PFSK-1 (cell line): ENCODE measurements around the gene LAMC3.

Experiments
- FOXP2 ChIP-seq: optimal IDR thresholded peaks from 2 replicates; pipeline ENCODE3; 2011; ENCODE audit warnings: borderline replicate concordance, control low read depth, inconsistent platforms; ENCODE audit not compliant: insufficient read depth; ENCODE audit errors: extremely low read length, extremely low read depth
- POLR2AphosphoS5 ChIP-seq: IDR thresholded peaks from 2 replicates; pipeline ENCODE4 v1.6.1; 2012; ENCODE audit warnings: low read depth, mild to moderate bottlenecking, control low read depth, low read length, moderate library complexity
- REST ChIP-seq, 2 experiments: IDR thresholded peaks; 2 replicates each; pipeline versions ENCODE4 v1.6.1 to v1.8.0; 2011 to 2012; ENCODE audit warnings: low read depth in 2 of 2, low read length in 2 of 2, control low read depth in 1 of 2, inconsistent platforms in 1 of 2, mild to moderate bottlenecking in 1 of 2, moderate library complexity in 1 of 2; ENCODE audit not compliant: insufficient read depth in 1 of 2
- SIN3A ChIP-seq: IDR thresholded peaks from 2 replicates; pipeline ENCODE4 v1.6.1; 2012; ENCODE audit warnings: mild to moderate bottlenecking, low read length, moderate library complexity, borderline replicate concordance; ENCODE audit not compliant: insufficient read depth
- TAF1 ChIP-seq: IDR thresholded peaks from 2 replicates; pipeline ENCODE4 v1.6.1; 2012; ENCODE audit warnings: low read length, control low read depth, borderline replicate concordance; ENCODE audit not compliant: insufficient read depth

GRCh38 chr9:131114084-131114535 is 105.1 kb downstream of the LAMC3 start:
- TF ChIP-seq REST (IDR thresholded peaks at IDR 0.05; ENCODE audit: insufficient read depth in 1 of 2, low read depth in 2 of 2, low read length in 2 of 2) = no peak
- no peak for TF ChIP-seq TAF1
- TF ChIP-seq POLR2AphosphoS5 = no peak
- TF ChIP-seq SIN3A = no peak
- TF ChIP-seq FOXP2 = no peak
